ENCODE results near the gene AKR7A2. TPM values are rescaled to one million over a fixed set of nuclear protein-coding genes. Genes with fewer than 3 reads are reported as not detected.

Gene AKR7A2
- total and polyA plus RNA-seq, 7 donors: 55.8 to 110 (median 84.1) TPM

GRCh38 chr1:19333587-19334354 is 21.8 kb upstream of the AKR7A2 start:
- WGBS, 2 donors: 82 to 84% methylated on average over 9 of the region's 9 CpGs
- Histone ChIP-seq H3K9me3 (no peaks in the 10 kb centered on the region), H3K4me3 (no peak overlapping the region), H3K4me1 (no peaks in the 10 kb centered on the region), H3K27me3 (no peaks in the 10 kb centered on the region), H3K27ac (no peak overlapping the region), H3K36me3 (peaks cover under 1 to 38% (median 9%) of the 10 kb centered on the region in 4 donors)
- TF ChIP-seq CTCF (IDR thresholded peaks at IDR 0.05) (no peak), EP300 (IDR thresholded peaks at IDR 0.05) (no peak), POLR2AphosphoS5 (IDR thresholded peaks at IDR 0.05) (no peak), POLR2A (IDR thresholded peaks at IDR 0.05) (no peak)
- no peak for DNase-seq
- intact Hi-C loops (cut with DNase I): no loop called here

- 92 to 97% methylated on average over 12 of the region's 12 CpGs for WGBS, 2 donors
Measured at GRCh38 chr1:19332832-19333231, 20.9 kb upstream of the AKR7A2 start.

GRCh38 chr1:19331262-19331878 is 19.4 kb upstream of the AKR7A2 start:
- no peak for DNase-seq
- TF ChIP-seq CTCF (IDR thresholded peaks at IDR 0.05): no peak
- peak in 2 of 4 donors; percentile 14 to 41 for TF ChIP-seq POLR2AphosphoS5 (IDR thresholded peaks at IDR 0.05)
- TF ChIP-seq POLR2A (IDR thresholded peaks at IDR 0.05): no peak
- Histone ChIP-seq H3K9me3 (no peaks in the 10 kb centered on the region), H3K27me3 (no peaks in the 10 kb centered on the region), H3K4me3 (no peak overlapping the region), H3K36me3 (peaks cover 5 to 53% (median 22%) of the 10 kb centered on the region in 4 donors), H3K4me1 (no peaks in the 10 kb centered on the region), H3K27ac (no peak overlapping the region)
- intact Hi-C loops (cut with DNase I): no loop called here
- 90 to 94% methylated on average over 13 of the region's 13 CpGs for WGBS, 2 donors

More at GRCh38 chr1:19332832-19333231, 20.9 kb upstream of the AKR7A2 start:
- intact Hi-C loops (cut with DNase I): no loop called here
- Histone ChIP-seq H3K36me3 (peaks cover 0 to 38% (median 13%) of the 10 kb centered on the region in 4 donors), H3K27ac (no peak overlapping the region), H3K4me1 (no peaks in the 10 kb centered on the region), H3K4me3 (no peak overlapping the region), H3K27me3 (no peaks in the 10 kb centered on the region), H3K9me3 (no peaks in the 10 kb centered on the region)
- DNase-seq: no peak
- TF ChIP-seq POLR2AphosphoS5 (IDR thresholded peaks at IDR 0.05): peak in 2 of 4 donors; percentile 27 to 33
- TF ChIP-seq EP300 (IDR thresholded peaks at IDR 0.05): no peak
- no peak for TF ChIP-seq POLR2A (IDR thresholded peaks at IDR 0.05)
- no peak for TF ChIP-seq CTCF (IDR thresholded peaks at IDR 0.05)

- Histone ChIP-seq H3K9me3 (no peaks in the 10 kb centered on the region), H3K27ac (no peak overlapping the region), H3K4me1 (no peaks in the 10 kb centered on the region), H3K36me3 (peaks cover 9 to 61% (median 26%) of the 10 kb centered on the region in 4 donors), H3K27me3 (no peaks in the 10 kb centered on the region), H3K4me3 (no peak overlapping the region)
- no peak for TF ChIP-seq CTCF (IDR thresholded peaks at IDR 0.05)
- no peak for TF ChIP-seq POLR2AphosphoS5 (IDR thresholded peaks at IDR 0.05)
- no peak for TF ChIP-seq EP300 (IDR thresholded peaks at IDR 0.05)
- no peak for TF ChIP-seq POLR2A (IDR thresholded peaks at IDR 0.05)
- no peak for DNase-seq
- WGBS, 2 donors: 83 to 90% methylated on average over 14 of the region's 14 CpGs
- intact Hi-C loops (cut with DNase I): no loop called here
Measured at GRCh38 chr1:19330449-19331135, 18.6 kb upstream of the AKR7A2 start.
